ENCODE results near the gene PARP12. TPM values are rescaled to one million over a fixed set of nuclear protein-coding genes. Genes with fewer than 3 reads are reported as not detected.

Gene PARP12
- total and polyA plus RNA-seq, 8 donors, result 13.0 to 135 (median 33.2) TPM

GRCh38 chr7:140080919-140081318 is 18.2 kb upstream of the PARP12 start:
- no peaks in the 10 kb centered on the region for H3K27me3 ChIP-seq
- no peak for TF ChIP-seq POLR2AphosphoS5 (IDR thresholded peaks at IDR 0.05)
- TF ChIP-seq POLR2A (IDR thresholded peaks at IDR 0.05), result no peak
- TF ChIP-seq EP300 (IDR thresholded peaks at IDR 0.05), result no peak
- no peak for TF ChIP-seq CTCF (IDR thresholded peaks at IDR 0.05)
- DNase-seq, result no peak
- 28 to 50% (median 42%) methylated on average over 7 of the region's 7 CpGs for WGBS, 5 donors
- no peak overlapping the region for H3K4me3 ChIP-seq
- intact Hi-C loops (cut with DNase I; ENCODE audit: low total_unique reads), result no loop called here
- no peaks in the 10 kb centered on the region for H3K4me1 ChIP-seq
- peaks cover 0 to 5% (median 2%) of the 10 kb centered on the region in 4 donors for H3K36me3 ChIP-seq
- no peak overlapping the region for H3K27ac ChIP-seq
- H3K9me3 ChIP-seq, result no peaks in the 10 kb centered on the region

GRCh38 chr7:140079121-140079536 is 16.4 kb upstream of the PARP12 start:
- no peak overlapping the region for H3K4me3 ChIP-seq
- TF ChIP-seq POLR2A (IDR thresholded peaks at IDR 0.05), result no peak
- no peak for TF ChIP-seq EP300 (IDR thresholded peaks at IDR 0.05)
- no peak for TF ChIP-seq CTCF (IDR thresholded peaks at IDR 0.05)
- no peak for TF ChIP-seq POLR2AphosphoS5 (IDR thresholded peaks at IDR 0.05)
- H3K27ac ChIP-seq, result no peak overlapping the region
- peaks cover 0 to under 1% (median under 1%) of the 10 kb centered on the region in 4 donors for H3K36me3 ChIP-seq
- intact Hi-C loops (cut with DNase I; ENCODE audit: low total_unique reads), result no loop called here
- H3K9me3 ChIP-seq, result no peaks in the 10 kb centered on the region
- H3K4me1 ChIP-seq, result no peaks in the 10 kb centered on the region
- DNase-seq, result peak in 1 of 2 donors; percentile 22
- 47 to 64% (median 49%) methylated on average over 4 to 6 of the region's 6 CpGs for WGBS, 5 donors
- H3K27me3 ChIP-seq, result no peaks in the 10 kb centered on the region

- no peak for DNase-seq
- H3K27me3 ChIP-seq, result no peaks in the 10 kb centered on the region
- H3K36me3 ChIP-seq, result no peaks in the 10 kb centered on the region
- WGBS, 5 donors, result 80 to 84% (median 81%) methylated on average over 13 of the region's 13 CpGs
- H3K4me1 ChIP-seq, result no peaks in the 10 kb centered on the region
- H3K4me3 ChIP-seq, result no peak overlapping the region
- H3K27ac ChIP-seq, result no peak overlapping the region
- H3K9me3 ChIP-seq, result no peaks in the 10 kb centered on the region
- no peak for TF ChIP-seq POLR2AphosphoS5 (IDR thresholded peaks at IDR 0.05)
- TF ChIP-seq EP300 (IDR thresholded peaks at IDR 0.05), result no peak
- TF ChIP-seq CTCF (IDR thresholded peaks at IDR 0.05), result no peak
- TF ChIP-seq POLR2A (IDR thresholded peaks at IDR 0.05), result no peak
- intact Hi-C loops (cut with DNase I; ENCODE audit: low total_unique reads), result no loop called here
Observed at GRCh38 chr7:140078392-140078791, 15.6 kb upstream of the PARP12 start.

- H3K4me1 ChIP-seq, result no peaks in the 10 kb centered on the region
- 82 to 88% (median 83%) methylated on average over 6 of the region's 6 CpGs for WGBS, 5 donors
- no peak overlapping the region for H3K27ac ChIP-seq
- no peak for DNase-seq
- no peak overlapping the region for H3K4me3 ChIP-seq
- peaks cover 0 to 7% (median 0%) of the 10 kb centered on the region in 4 donors for H3K9me3 ChIP-seq
- intact Hi-C loops (cut with DNase I; ENCODE audit: low total_unique reads), result no loop called here
- no peaks in the 10 kb centered on the region for H3K27me3 ChIP-seq
- no peaks in the 10 kb centered on the region for H3K36me3 ChIP-seq
- no peak for TF ChIP-seq CTCF (IDR thresholded peaks at IDR 0.05)
- TF ChIP-seq POLR2AphosphoS5 (IDR thresholded peaks at IDR 0.05), result no peak
- no peak for TF ChIP-seq POLR2A (IDR thresholded peaks at IDR 0.05)
- no peak for TF ChIP-seq EP300 (IDR thresholded peaks at IDR 0.05)
Observed at GRCh38 chr7:140074780-140075179, 12.0 kb upstream of the PARP12 start.
